HEK293 (cell line): Measurements from ENCODE around the gene PCMT1.

Experiments
- BCL11B ChIP-seq: fragments of 450-650 bp; formaldehyde crosslinking; IDR thresholded peaks from 2 replicates; pipeline ENCODE4 v1.5.1; 2016; ENCODE audit warnings: low read depth, missing biosample characterization, missing genetic modification characterization
- HOXC10 ChIP-seq: sonication (generic); formaldehyde crosslinking; IDR thresholded peaks from 2 replicates; pipeline ENCODE4 v1.8.1; 2023; ENCODE audit warnings: mild to moderate bottlenecking, missing genetic modification reagents
- KLF8 ChIP-seq: fragments of 450-650 bp; formaldehyde crosslinking; IDR thresholded peaks from 2 replicates; pipeline ENCODE4 v1.5.1; 2016; ENCODE audit warnings: missing biosample characterization, missing genetic modification characterization
- REST ChIP-seq: fragments of 450-650 bp; formaldehyde crosslinking; IDR thresholded peaks from 2 replicates; pipeline ENCODE4 v1.5.1; 2016; ENCODE audit warnings: missing biosample characterization, missing genetic modification characterization
- YY1 ChIP-seq: fragments of 450-650 bp; formaldehyde crosslinking; IDR thresholded peaks from 2 replicates; pipeline ENCODE4 v1.5.1; 2018; ENCODE audit warnings: missing biosample characterization, missing genetic modification characterization
- YY2 ChIP-seq: fragments of 450-650 bp; formaldehyde crosslinking; IDR thresholded peaks from 2 replicates; pipeline ENCODE4 v1.5.1; 2016; ENCODE audit warnings: missing biosample characterization, missing genetic modification characterization
- ZBTB8A ChIP-seq: fragments of 450-650 bp; formaldehyde crosslinking; IDR thresholded peaks from 2 replicates; pipeline ENCODE4 v1.5.1; 2016; ENCODE audit warnings: missing biosample characterization, missing genetic modification characterization
- ZFHX2 ChIP-seq: fragments of 450-650 bp; formaldehyde crosslinking; conservative IDR thresholded peaks from 2 replicates; pipeline ENCODE4 v1.5.1; 2016; ENCODE audit warnings: missing biosample characterization, missing genetic modification characterization
- ZFP3 ChIP-seq: fragments of 450-650 bp; formaldehyde crosslinking; IDR thresholded peaks from 2 replicates; pipeline ENCODE4 v1.5.1; 2016; ENCODE audit warnings: low read depth, missing biosample characterization, missing genetic modification characterization
- ZNF202 ChIP-seq: fragments of 450-650 bp; formaldehyde crosslinking; IDR thresholded peaks from 2 replicates; pipeline ENCODE4 v1.5.1; 2016; ENCODE audit warnings: missing biosample characterization, missing genetic modification characterization, borderline replicate concordance
- ZNF26 ChIP-seq: fragments of 450-650 bp; formaldehyde crosslinking; IDR thresholded peaks from 2 replicates; pipeline ENCODE4 v1.5.1; 2016; ENCODE audit warnings: missing biosample characterization, missing genetic modification characterization
- ZNF416 ChIP-seq: fragments of 450-650 bp; formaldehyde crosslinking; IDR thresholded peaks from 2 replicates; pipeline ENCODE4 v1.5.1; 2016; ENCODE audit warnings: missing biosample characterization, missing genetic modification characterization
- ZNF426 ChIP-seq: fragments of 450-650 bp; formaldehyde crosslinking; IDR thresholded peaks from 2 replicates; pipeline ENCODE4 v1.5.1; 2017; ENCODE audit warnings: missing biosample characterization, missing genetic modification characterization, mild to moderate bottlenecking, inconsistent platforms, moderate library complexity
- ZNF449 ChIP-seq: fragments of 450-650 bp; formaldehyde crosslinking; IDR thresholded peaks from 2 replicates; pipeline ENCODE4 v1.5.1; 2017; ENCODE audit warnings: missing biosample characterization, mild to moderate bottlenecking, missing genetic modification characterization, moderate library complexity
- ZNF510 ChIP-seq: fragments of 450-650 bp; formaldehyde crosslinking; IDR thresholded peaks from 2 replicates; pipeline ENCODE4 v1.5.1; 2018; ENCODE audit warnings: mild to moderate bottlenecking, missing genetic modification characterization, missing biosample characterization; ENCODE audit not compliant: insufficient replicate concordance
- ZNF548 ChIP-seq: fragments of 450-650 bp; formaldehyde crosslinking; IDR thresholded peaks from 2 replicates; pipeline ENCODE4 v1.5.1; 2016; ENCODE audit warnings: missing biosample characterization, missing genetic modification characterization
- ZNF549 ChIP-seq: fragments of 450-650 bp; IDR thresholded peaks from 2 replicates; pipeline ENCODE4 v1.5.1; 2018; ENCODE audit warnings: missing biosample characterization, missing genetic modification characterization, mild to moderate bottlenecking, inconsistent platforms, moderate library complexity
- ZNF580 ChIP-seq: fragments of 450-650 bp; formaldehyde crosslinking; IDR thresholded peaks from 2 replicates; pipeline ENCODE4 v1.5.1; 2016; ENCODE audit warnings: missing biosample characterization, missing genetic modification characterization
- ZNF600 ChIP-seq: fragments of 450-650 bp; formaldehyde crosslinking; IDR thresholded peaks from 2 replicates; pipeline ENCODE4 v1.5.1; 2016; ENCODE audit warnings: missing biosample characterization, missing genetic modification characterization
- ZNF610 ChIP-seq: fragments of 450-650 bp; formaldehyde crosslinking; IDR thresholded peaks from 2 replicates; pipeline ENCODE4 v1.5.1; 2016; ENCODE audit warnings: missing biosample characterization, missing genetic modification characterization, borderline replicate concordance
- ZNF626 ChIP-seq: fragments of 450-650 bp; sonication (Bioruptor Pico); formaldehyde crosslinking; IDR thresholded peaks from 2 replicates; pipeline ENCODE4 v1.5.1; 2018; ENCODE audit warnings: missing biosample characterization, missing genetic modification characterization, inconsistent platforms
- ZNF776 ChIP-seq: fragments of 450-650 bp; formaldehyde crosslinking; IDR thresholded peaks from 2 replicates; pipeline ENCODE4 v1.5.0; 2017; ENCODE audit warnings: missing biosample characterization, missing genetic modification characterization, borderline replicate concordance
- TF ChIP-seq, protein P1 (sequence below): fragments of 450-650 bp; IDR thresholded peaks from 2 replicates; pipeline ENCODE4 v1.5.1; 2018; ENCODE audit warnings: missing biosample characterization, mild to moderate bottlenecking, missing genetic modification characterization
- TF ChIP-seq, protein P2 (sequence below): fragments of 450-650 bp; formaldehyde crosslinking; IDR thresholded peaks from 2 replicates; pipeline ENCODE4 v1.5.1; 2016; ENCODE audit warnings: missing biosample characterization, missing genetic modification characterization
- TF ChIP-seq, protein P3 (sequence below): fragments of 450-650 bp; formaldehyde crosslinking; IDR thresholded peaks from 2 replicates; pipeline ENCODE4 v1.5.1; 2016; ENCODE audit warnings: missing biosample characterization, missing genetic modification characterization
- TF ChIP-seq, protein P4 (sequence below): fragments of 450-650 bp; formaldehyde crosslinking; IDR thresholded peaks from 2 replicates; pipeline ENCODE4 v1.5.1; 2016; ENCODE audit warnings: missing biosample characterization, missing genetic modification characterization, borderline replicate concordance

PCMT1 gene

DNA sequence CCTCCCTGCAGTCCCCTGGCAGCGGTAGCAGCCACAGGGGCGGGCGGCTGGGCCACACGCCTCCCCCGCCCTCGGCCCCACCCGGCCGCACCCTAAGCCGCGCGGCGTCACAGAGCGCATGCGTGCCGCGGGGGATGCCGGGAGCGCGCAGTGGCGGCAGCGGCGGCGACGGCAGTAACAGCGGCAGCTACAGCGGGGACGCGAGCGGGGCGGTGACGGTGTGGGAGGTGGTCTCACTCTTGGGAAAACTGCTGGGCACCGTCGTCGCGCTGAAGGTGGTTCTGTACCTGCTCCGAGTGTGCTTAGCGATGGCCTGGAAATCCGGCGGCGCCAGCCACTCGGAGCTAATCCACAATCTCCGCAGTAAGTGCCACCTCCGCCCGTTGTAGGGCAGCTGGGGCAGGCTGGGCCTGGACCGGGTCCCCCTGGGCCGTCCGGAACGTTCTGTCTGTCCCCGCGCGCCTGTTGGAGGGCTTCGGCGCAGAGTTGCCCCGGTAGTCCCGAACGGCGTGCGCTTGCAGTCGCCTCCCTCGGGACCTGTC lies at the start of gene PCMT1 (continued):
- TF ChIP-seq ZNF26 (tag by site-specific recombination) (no peak), ZNF449 (tag by site-specific recombination) (no peak; the same call in none of the 2 replicates), ZNF776 (tag by site-specific recombination) (no peak), ZFP3 (tag by site-specific recombination) (no peak), YY1 (peak; percentile 43; the same call in 1 of the 2 replicates), ZNF600 (tag by site-specific recombination) (peak; percentile 97), ZNF626 (no peak), REST (no peak), KLF8 (tag by site-specific recombination) (no peak; the same call in 1 of the 2 replicates), ZNF580 (tag by site-specific recombination) (peak; percentile 10; the same call in 1 of the 2 replicates), HOXC10 (CRISPR knock-in tag) (no peak), ZNF610 (tag by site-specific recombination) (no peak), BCL11B (tag by site-specific recombination) (0 out of 2 replicates have a peak, but pooled peaks have one; percentile 23), ZNF416 (tag by site-specific recombination) (no peak), ZNF548 (no peak), ZNF426 (tag by site-specific recombination) (no peak), ZNF510 (tag by site-specific recombination) (no peak), ZNF202 (tag by site-specific recombination) (no peak), YY2 (tag by site-specific recombination) (peak; percentile 72), ZBTB8A (peak; percentile 90), ZFHX2 (tag by site-specific recombination) (no peak; the same call in 1 of the 2 replicates), ZNF549 (tag by site-specific recombination) (no peak)
- TF ChIP-seq, protein P1, sequence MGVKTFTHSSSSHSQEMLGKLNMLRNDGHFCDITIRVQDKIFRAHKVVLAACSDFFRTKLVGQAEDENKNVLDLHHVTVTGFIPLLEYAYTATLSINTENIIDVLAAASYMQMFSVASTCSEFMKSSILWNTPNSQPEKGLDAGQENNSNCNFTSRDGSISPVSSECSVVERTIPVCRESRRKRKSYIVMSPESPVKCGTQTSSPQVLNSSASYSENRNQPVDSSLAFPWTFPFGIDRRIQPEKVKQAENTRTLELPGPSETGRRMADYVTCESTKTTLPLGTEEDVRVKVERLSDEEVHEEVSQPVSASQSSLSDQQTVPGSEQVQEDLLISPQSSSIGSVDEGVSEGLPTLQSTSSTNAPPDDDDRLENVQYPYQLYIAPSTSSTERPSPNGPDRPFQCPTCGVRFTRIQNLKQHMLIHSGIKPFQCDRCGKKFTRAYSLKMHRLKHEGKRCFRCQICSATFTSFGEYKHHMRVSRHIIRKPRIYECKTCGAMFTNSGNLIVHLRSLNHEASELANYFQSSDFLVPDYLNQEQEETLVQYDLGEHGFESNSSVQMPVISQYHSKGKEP (tag by site-specific recombination): 0 out of 2 replicates have a peak, but pooled peaks have one; percentile 5
- TF ChIP-seq, protein P2, sequence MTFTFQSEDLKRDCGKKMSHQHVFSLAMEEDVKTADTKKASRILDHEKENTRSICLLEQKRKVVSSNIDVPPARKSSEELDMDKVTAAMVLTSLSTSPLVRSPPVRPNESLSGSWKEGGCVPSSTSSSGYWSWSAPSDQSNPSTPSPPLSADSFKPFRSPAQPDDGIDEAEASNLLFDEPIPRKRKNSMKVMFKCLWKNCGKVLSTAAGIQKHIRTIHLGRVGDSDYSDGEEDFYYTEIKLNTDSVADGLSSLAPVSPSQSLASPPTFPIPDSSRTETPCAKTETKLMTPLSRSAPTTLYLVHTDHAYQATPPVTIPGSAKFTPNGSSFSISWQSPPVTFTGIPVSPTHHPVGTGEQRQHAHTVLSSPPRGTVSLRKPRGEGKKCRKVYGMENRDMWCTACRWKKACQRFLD: no peak
- TF ChIP-seq, protein P3, sequence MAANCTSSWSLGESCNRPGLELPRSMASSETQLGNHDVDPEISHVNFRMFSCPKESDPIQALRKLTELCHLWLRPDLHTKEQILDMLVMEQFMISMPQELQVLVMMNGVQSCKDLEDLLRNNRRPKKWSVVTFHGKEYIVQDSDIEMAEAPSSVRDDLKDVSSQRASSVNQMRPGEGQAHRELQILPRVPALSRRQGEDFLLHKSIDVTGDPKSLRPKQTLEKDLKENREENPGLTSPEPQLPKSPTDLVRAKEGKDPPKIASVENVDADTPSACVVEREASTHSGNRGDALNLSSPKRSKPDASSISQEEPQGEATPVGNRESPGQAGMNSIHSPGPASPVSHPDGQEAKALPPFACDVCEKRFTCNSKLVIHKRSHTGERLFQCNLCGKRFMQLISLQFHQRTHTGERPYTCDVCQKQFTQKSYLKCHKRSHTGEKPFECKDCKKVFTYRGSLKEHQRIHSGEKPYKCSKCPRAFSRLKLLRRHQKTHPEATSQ (tag by site-specific recombination): peak; percentile 48; the same call in 1 of the 2 replicates
- TF ChIP-seq, protein P4, sequence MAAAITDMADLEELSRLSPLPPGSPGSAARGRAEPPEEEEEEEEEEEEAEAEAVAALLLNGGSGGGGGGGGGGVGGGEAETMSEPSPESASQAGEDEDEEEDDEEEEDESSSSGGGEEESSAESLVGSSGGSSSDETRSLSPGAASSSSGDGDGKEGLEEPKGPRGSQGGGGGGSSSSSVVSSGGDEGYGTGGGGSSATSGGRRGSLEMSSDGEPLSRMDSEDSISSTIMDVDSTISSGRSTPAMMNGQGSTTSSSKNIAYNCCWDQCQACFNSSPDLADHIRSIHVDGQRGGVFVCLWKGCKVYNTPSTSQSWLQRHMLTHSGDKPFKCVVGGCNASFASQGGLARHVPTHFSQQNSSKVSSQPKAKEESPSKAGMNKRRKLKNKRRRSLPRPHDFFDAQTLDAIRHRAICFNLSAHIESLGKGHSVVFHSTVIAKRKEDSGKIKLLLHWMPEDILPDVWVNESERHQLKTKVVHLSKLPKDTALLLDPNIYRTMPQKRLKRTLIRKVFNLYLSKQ (tag by site-specific recombination): 0 out of 2 replicates have a peak, but pooled peaks have one; percentile 4
